ENCODE data around the gene OPN3. TPM values are rescaled to one million over a fixed set of nuclear protein-coding genes. Genes with fewer than 3 reads are reported as not detected.

The OPN3 gene
- total and polyA plus RNA-seq, 4 donors = 10.2 to 18.5 (median 15.1) TPM

DNA sequence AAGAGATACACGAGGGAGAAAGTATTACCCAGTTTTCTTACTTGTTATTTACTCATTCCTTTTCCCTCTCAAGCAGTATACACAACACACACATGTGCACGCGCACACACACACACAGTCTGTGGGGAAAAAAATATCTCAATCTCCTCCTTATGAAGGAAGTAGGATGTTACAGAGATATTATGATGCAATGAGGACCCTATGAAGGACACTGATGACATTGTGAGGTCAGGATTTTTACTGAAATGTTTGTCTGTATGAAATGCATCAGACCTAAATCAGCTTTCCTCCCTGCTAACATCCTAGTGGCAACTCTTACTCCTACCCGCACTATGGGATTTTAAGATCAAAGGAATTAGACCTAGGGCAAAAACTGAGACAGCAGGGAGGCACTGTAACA, 11.8 kb upstream of the OPN3 start, which contains the start of gene WDR64:
Gene WDR64 (plus strand): TSS at position 270 of the 400 bp plus-strand sequence. CDS start 204 bp downstream, outside the sequence.
- no peak for DNase-seq
- no peak for TF ChIP-seq CTCF (IDR thresholded peaks at IDR 0.05; ENCODE audit: control extremely low read depth, extremely low read depth)
- Histone ChIP-seq H3K27ac (ENCODE audit: low read depth in 1 of 2, low read length in 1 of 2) (no peak within 1 kb of the TSS), H3K4me1 (ENCODE audit: control insufficient read depth in 5 of 5, insufficient read depth in 5 of 5, low read length in 5 of 5) (no peaks in the 10 kb centered on the region), H3K27me3 (ENCODE audit: control insufficient read depth in 3 of 3, insufficient read depth in 3 of 3, low read length in 2 of 3) (no peaks in the 10 kb centered on the region), H3K9me3 (ENCODE audit: control insufficient read depth in 4 of 4, insufficient read depth in 3 of 4, low read length in 3 of 4) (peaks cover 0 to 3% (median 0%) of the 10 kb centered on the region in 4 donors), H3K9ac (ENCODE audit: insufficient read depth in 1 of 2, low read length in 2 of 2) (no peak within 1 kb of the TSS), H3K4me3 (no peak within 1 kb of the TSS), H3K36me3 (ENCODE audit: control insufficient read depth in 4 of 4, insufficient read depth in 4 of 4, low read length in 4 of 4) (no peaks in the 10 kb centered on the region)
- WGBS, 2 donors = 81 to 83% methylated on average over 4 of the region's 4 CpGs
- no peak for ATAC-seq (ENCODE audit: insufficient read depth, low FRiP score)

DNA sequence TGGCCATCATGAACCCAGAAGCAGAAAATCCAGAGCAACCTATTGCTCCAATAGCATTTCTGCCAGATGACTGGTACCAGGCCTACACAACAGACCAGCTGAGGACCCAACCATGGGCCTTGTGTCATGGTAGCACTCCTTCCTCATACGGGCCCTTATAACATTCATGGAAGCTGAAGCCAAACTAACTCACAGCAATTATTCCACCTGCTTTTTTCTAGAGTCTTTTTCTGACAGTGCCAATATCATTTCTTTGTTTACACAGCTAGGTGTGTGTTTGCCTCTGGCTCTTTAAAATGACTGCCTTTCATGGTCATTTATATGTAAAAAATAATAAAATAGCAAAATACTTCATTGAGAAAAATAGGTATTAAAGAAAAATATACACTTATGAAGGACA, 8.0 kb upstream of the OPN3 start:
- Histone ChIP-seq H3K4me1 (ENCODE audit: control insufficient read depth in 5 of 5, insufficient read depth in 5 of 5, low read length in 5 of 5) (peaks cover 0 to 3% (median 0%) of the 10 kb centered on the region in 5 donors), H3K4me3 (no peak overlapping the region), H3K27ac (ENCODE audit: low read depth in 1 of 2, low read length in 1 of 2) (no peak overlapping the region), H3K36me3 (ENCODE audit: control insufficient read depth in 4 of 4, insufficient read depth in 4 of 4, low read length in 4 of 4) (no peaks in the 10 kb centered on the region), H3K27me3 (ENCODE audit: control insufficient read depth in 3 of 3, insufficient read depth in 3 of 3, low read length in 2 of 3) (no peaks in the 10 kb centered on the region), H3K9me3 (ENCODE audit: control insufficient read depth in 4 of 4, insufficient read depth in 3 of 4, low read length in 3 of 4) (peaks cover 0 to 3% (median 0%) of the 10 kb centered on the region in 4 donors), H3K9ac (ENCODE audit: insufficient read depth in 1 of 2, low read length in 2 of 2) (no peak overlapping the region)
- no peak for TF ChIP-seq CTCF (IDR thresholded peaks at IDR 0.05; ENCODE audit: control extremely low read depth, extremely low read depth)
- ATAC-seq (ENCODE audit: insufficient read depth, low FRiP score) = no peak
- WGBS, 2 donors = 89 to 92% methylated on average over 1 of the region's 1 CpG
- no peak for DNase-seq

- ATAC-seq (ENCODE audit: insufficient read depth, low FRiP score) (no peak), DNase-seq (no peak)
- Histone ChIP-seq H3K27me3 (ENCODE audit: control insufficient read depth in 3 of 3, insufficient read depth in 3 of 3, low read length in 2 of 3) (no peaks in the 10 kb centered on the region), H3K9ac (ENCODE audit: insufficient read depth in 1 of 2, low read length in 2 of 2) (no peak overlapping the region), H3K9me3 (ENCODE audit: control insufficient read depth in 4 of 4, insufficient read depth in 3 of 4, low read length in 3 of 4) (peaks cover 0 to 3% (median 0%) of the 10 kb centered on the region in 4 donors), H3K36me3 (ENCODE audit: control insufficient read depth in 4 of 4, insufficient read depth in 4 of 4, low read length in 4 of 4) (no peaks in the 10 kb centered on the region), H3K4me1 (ENCODE audit: control insufficient read depth in 5 of 5, insufficient read depth in 5 of 5, low read length in 5 of 5) (peaks cover 0 to 3% (median 0%) of the 10 kb centered on the region in 5 donors), H3K4me3 (no peak overlapping the region), H3K27ac (ENCODE audit: low read depth in 1 of 2, low read length in 1 of 2) (no peak overlapping the region)
- WGBS, 2 donors = 82 to 88% methylated on average over 1 of the region's 1 CpG
- no peak for TF ChIP-seq CTCF (IDR thresholded peaks at IDR 0.05; ENCODE audit: control extremely low read depth, extremely low read depth)
Measured at GRCh38 chr1:241647658-241648057, 7.5 kb upstream of the OPN3 start.

DNA sequence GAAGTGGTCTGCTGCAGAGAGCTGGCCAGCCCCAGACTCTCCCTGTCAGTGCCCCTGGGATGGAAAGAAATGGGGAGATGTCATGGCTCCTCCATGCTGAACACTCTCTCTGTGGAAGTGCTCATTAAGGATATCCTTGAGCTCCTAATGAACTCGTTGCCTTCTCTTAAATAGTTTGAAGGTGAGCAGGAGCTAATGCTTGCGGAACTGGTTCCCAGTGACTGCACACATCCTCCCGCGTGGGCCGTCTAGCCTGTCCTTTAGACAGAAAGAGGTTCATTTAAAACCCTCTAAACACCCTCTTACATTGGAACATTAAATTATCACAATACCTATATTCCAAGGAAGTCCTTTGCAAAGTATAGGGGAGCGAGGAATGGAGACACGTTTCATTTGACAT, 6.0 kb upstream of the OPN3 start:
- TF ChIP-seq CTCF (IDR thresholded peaks at IDR 0.05; ENCODE audit: control extremely low read depth, extremely low read depth) = no peak
- Histone ChIP-seq H3K9ac (ENCODE audit: insufficient read depth in 1 of 2, low read length in 2 of 2) (no peak overlapping the region), H3K36me3 (ENCODE audit: control insufficient read depth in 4 of 4, insufficient read depth in 4 of 4, low read length in 4 of 4) (no peaks in the 10 kb centered on the region), H3K27ac (ENCODE audit: low read depth in 1 of 2, low read length in 1 of 2) (no peak overlapping the region), H3K4me1 (ENCODE audit: control insufficient read depth in 5 of 5, insufficient read depth in 5 of 5, low read length in 5 of 5) (peaks cover 0 to 3% (median 0%) of the 10 kb centered on the region in 5 donors), H3K27me3 (ENCODE audit: control insufficient read depth in 3 of 3, insufficient read depth in 3 of 3, low read length in 2 of 3) (no peaks in the 10 kb centered on the region), H3K9me3 (ENCODE audit: control insufficient read depth in 4 of 4, insufficient read depth in 3 of 4, low read length in 3 of 4) (peaks cover 0 to 3% (median 0%) of the 10 kb centered on the region in 4 donors), H3K4me3 (no peak overlapping the region)
- 77 to 87% methylated on average over 7 of the region's 7 CpGs for WGBS, 2 donors
- ATAC-seq (ENCODE audit: insufficient read depth, low FRiP score) (no peak), DNase-seq (no peak)

Measured in lung (tissue), 12 donors.